H1 (cell line): Measurements from ENCODE around the gene RASSF10. TPM values are rescaled to one million over a fixed set of nuclear protein-coding genes. Genes with fewer than 3 reads are reported as not detected.

ENCODE experiments used
- EP300 ChIP-seq, 2 experiments: IDR thresholded peaks; 1 replicate in 1 of 2; 2 replicates in 1 of 2; pipeline ENCODE4 v1.6.1; 2011 to 2012; ENCODE audit warnings: low read depth in 2 of 2, low read length in 2 of 2, mild to moderate bottlenecking in 2 of 2, borderline replicate concordance in 1 of 2, inconsistent platforms in 1 of 2, moderate library complexity in 1 of 2
- FOSL1 ChIP-seq: IDR thresholded peaks from 2 replicates; pipeline ENCODE4 v1.6.1; 2011; ENCODE audit warnings: mild to moderate bottlenecking, low read depth, low read length, moderate library complexity; ENCODE audit not compliant: insufficient read depth
- NANOG ChIP-seq: IDR thresholded peaks from 2 replicates; pipeline ENCODE4 v1.6.1; 2011; ENCODE audit warnings: low read length, low read depth, mild to moderate bottlenecking, inconsistent platforms; ENCODE audit not compliant: insufficient read depth, poor library complexity, severe bottlenecking
- PHF8 ChIP-seq: fragments of 200-600 bp; sonication (generic); conservative IDR thresholded peaks from 2 replicates; pipeline ENCODE4 v1.7.1; 2012; ENCODE audit warnings: low read depth, mild to moderate bottlenecking, inconsistent platforms, low read length, moderate library complexity
- SP2 ChIP-seq: IDR thresholded peaks from 2 replicates; pipeline ENCODE4 v1.6.1; 2012; ENCODE audit warnings: mild to moderate bottlenecking, low read length, inconsistent platforms
- USF2 ChIP-seq: IDR thresholded peaks from 2 replicates; pipeline ENCODE4 v1.6.1; 2011; ENCODE audit warnings: low read length, improper control_type of control experiment
- polyA plus RNA-seq, 7 experiments: library from polyadenylated mRNA; depleted of rRNA in 3 of 7; stranded (reverse) in 5 of 7; unstranded in 2 of 7; fragments of >200 nt in 5 of 7; fragments of 200-250 nt in 2 of 7; gene quantifications; 1 replicate in 5 of 7; 2 replicates in 1 of 7; 4 replicates in 1 of 7; pipeline versions ENCODE4 v1.2.1 to v1.2.3, GENCODE V29; 2011 to 2013; ENCODE audit warnings: missing spikeins in 2 of 7, mixed read lengths in 2 of 7
- total RNA-seq: library from RNA; stranded (reverse); fragmentation: NEBNext Ultra II Directional; extraction: Animal tissue kit (Norgen Biotek cat#: 25700); gene quantifications from 2 replicates; pipeline ENCODE4 v1.2.1, GENCODE V29; 2021

Gene RASSF10
- total and polyA plus RNA-seq, 2 of the 8 experiments (the other 6 are each of a cell fraction or from before 2014, with no cell fraction given) = 0.51 to 1.8 TPM

GRCh38 chr11:12964650-12965049 is 44.5 kb upstream of the RASSF10 start (continued):
- no peak for TF ChIP-seq NANOG
- TF ChIP-seq PHF8 = no peak
- no peak for TF ChIP-seq FOSL1
- no peak for TF ChIP-seq USF2
- TF ChIP-seq SP2 = no peak
- TF ChIP-seq EP300 (IDR thresholded peaks at IDR 0.05; ENCODE audit: borderline replicate concordance in 1 of 2, low read depth in 2 of 2, low read length in 2 of 2) = no peak
- TF ChIP-seq, all 59 proteins: peak for 0
